PC-9 (cell line): ENCODE measurements around the gene ORMDL3. TPM values are rescaled to one million over a fixed set of nuclear protein-coding genes. Genes with fewer than 3 reads are reported as not detected.

Experiments
- BruUV-seq: library from RNA; stranded (reverse); fragments of 400-500 nt; replicated peaks from 2 replicates; lab custom pipeline; 2021; lab: Mats Ljungman, UMichigan
- CTCF ChIA-PET: fragments of 300-600 bp; sonication (Branson Sonifier 250); formaldehyde crosslinking; loops from one replicate; lab custom pipeline; 2022; ENCODE audit warnings: antibody characterized with exemption; lab: Charles Lee
- POLR2A ChIA-PET: fragments of 300-600 bp; sonication (Branson Sonifier 250); formaldehyde crosslinking; loops from one replicate; lab custom pipeline; 2022; ENCODE audit warnings: antibody characterized with exemption; ENCODE audit not compliant: unreplicated experiment; lab: Charles Lee
- DNase-seq, 2 experiments: peaks; one replicate each; pipeline versions ENCODE4 v3.0.0 to v3.0.0-alpha.2; 2015 to 2022; ENCODE audit warnings: mixed read lengths in 1 of 2
- H2AFZ ChIP-seq: fragments of 200-600 bp; sonication (generic); 2 replicates; pipeline ENCODE4 v1.8.1; 2017; ENCODE audit warnings: antibody characterized with exemption
- H3F3A ChIP-seq: fragments of 200-600 bp; sonication (generic); 2 replicates; pipeline ENCODE4 v1.8.1; 2017; ENCODE audit warnings: antibody characterized with exemption, mild to moderate bottlenecking, low read depth; ENCODE audit not compliant: insufficient read depth
- H3K27ac ChIP-seq: fragments of 200-600 bp; sonication (generic); 2 replicates; pipeline ENCODE4 v1.6.1; 2016; ENCODE audit warnings: mixed run types
- H3K27me3 ChIP-seq: fragments of 200-600 bp; sonication (generic); 2 replicates; pipeline ENCODE4 v1.6.1; 2016; ENCODE audit warnings: low read depth, mixed run types; ENCODE audit not compliant: insufficient read depth
- H3K36me3 ChIP-seq: fragments of 200-600 bp; sonication (generic); 2 replicates; pipeline ENCODE4 v1.6.1; 2016; ENCODE audit warnings: low read depth, mixed run types
- H3K4me1 ChIP-seq: fragments of 200-600 bp; sonication (generic); replicated peaks from 2 replicates; pipeline ENCODE4 v1.6.1; 2016; ENCODE audit warnings: mixed run types; ENCODE audit not compliant: insufficient read depth
- H3K4me2 ChIP-seq: fragments of 200-600 bp; sonication (generic); 2 replicates; pipeline ENCODE4 v1.6.1; 2017; ENCODE audit warnings: mixed run types
- H3K4me3 ChIP-seq: fragments of 200-600 bp; sonication (generic); 2 replicates; pipeline ENCODE4 v1.6.1; 2016; ENCODE audit warnings: mixed run types
- H3K79me2 ChIP-seq: fragments of 200-600 bp; sonication (generic); 2 replicates; pipeline ENCODE4 v1.6.1; 2017; ENCODE audit warnings: low read depth, mixed run types
- H3K9me2 ChIP-seq: fragments of 200-600 bp; sonication (generic); 2 replicates; pipeline ENCODE4 v1.8.1; 2017; ENCODE audit warnings: mild to moderate bottlenecking; ENCODE audit not compliant: insufficient read depth
- H3K9me3 ChIP-seq: fragments of 200-600 bp; sonication (generic); 2 replicates; pipeline ENCODE4 v1.8.1; 2016; ENCODE audit warnings: low read depth; ENCODE audit not compliant: insufficient read depth
- H4K20me1 ChIP-seq: fragments of 200-600 bp; sonication (generic); 2 replicates; pipeline ENCODE4 v1.8.1; 2017; ENCODE audit not compliant: insufficient read depth
- EZH2 ChIP-seq: fragments of 200-600 bp; sonication (generic); IDR thresholded peaks from 2 replicates; pipeline ENCODE4 v1.8.0; 2017; ENCODE audit warnings: antibody characterized with exemption, low read depth
- intact Hi-C: fragments of 100-400 bp; cut with micrococcal nuclease; formaldehyde crosslinking; loops from one replicate; pipeline ENCODE4 v1.10.0; 2022; ENCODE audit not compliant: unreplicated experiment
- total RNA-seq: library from RNA; stranded (reverse); gene quantifications from 2 replicates; pipeline ENCODE4 v1.2.3, GENCODE V29; 2021
- TF ChIP-seq, protein P1 (sequence below): fragments of 200-600 bp; sonication (generic); conservative IDR thresholded peaks from 2 replicates; pipeline ENCODE4 v1.6.1; 2017; ENCODE audit warnings: mixed run types, antibody characterized with exemption, mild to moderate bottlenecking, moderate library complexity

ORMDL3 gene
- total RNA-seq, 1 experiment from 2014 or later = 51.1 TPM

- Histone ChIP-seq H3K27ac (no peak overlapping the region), H3K4me2 (no peak overlapping the region), H3K27me3 (0 out of 2 replicates have a peak, but pooled peaks cover 8% of the 10 kb centered on the region), H3K4me3 (no peak overlapping the region), H2AFZ (no peak overlapping the region), H3K4me1 (no peaks in the 10 kb centered on the region), H3K9me3 (no peaks in the 10 kb centered on the region), H3K79me2 (no peaks in the 10 kb centered on the region), H3K36me3 (no peaks in the 10 kb centered on the region), H3F3A (no peaks in the 10 kb centered on the region), H3K9me2 (no peaks in the 10 kb centered on the region), H4K20me1 (no peaks in the 10 kb centered on the region)
- POLR2A ChIA-PET = no interaction called here
- no peak for DNase-seq
- intact Hi-C loops = no loop called here
- TF ChIP-seq, protein P1, sequence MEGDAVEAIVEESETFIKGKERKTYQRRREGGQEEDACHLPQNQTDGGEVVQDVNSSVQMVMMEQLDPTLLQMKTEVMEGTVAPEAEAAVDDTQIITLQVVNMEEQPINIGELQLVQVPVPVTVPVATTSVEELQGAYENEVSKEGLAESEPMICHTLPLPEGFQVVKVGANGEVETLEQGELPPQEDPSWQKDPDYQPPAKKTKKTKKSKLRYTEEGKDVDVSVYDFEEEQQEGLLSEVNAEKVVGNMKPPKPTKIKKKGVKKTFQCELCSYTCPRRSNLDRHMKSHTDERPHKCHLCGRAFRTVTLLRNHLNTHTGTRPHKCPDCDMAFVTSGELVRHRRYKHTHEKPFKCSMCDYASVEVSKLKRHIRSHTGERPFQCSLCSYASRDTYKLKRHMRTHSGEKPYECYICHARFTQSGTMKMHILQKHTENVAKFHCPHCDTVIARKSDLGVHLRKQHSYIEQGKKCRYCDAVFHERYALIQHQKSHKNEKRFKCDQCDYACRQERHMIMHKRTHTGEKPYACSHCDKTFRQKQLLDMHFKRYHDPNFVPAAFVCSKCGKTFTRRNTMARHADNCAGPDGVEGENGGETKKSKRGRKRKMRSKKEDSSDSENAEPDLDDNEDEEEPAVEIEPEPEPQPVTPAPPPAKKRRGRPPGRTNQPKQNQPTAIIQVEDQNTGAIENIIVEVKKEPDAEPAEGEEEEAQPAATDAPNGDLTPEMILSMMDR = no peak
- no peak for TF ChIP-seq EZH2
- no TSS peak for BruUV-seq
- CTCF ChIA-PET = no interaction called here
Measured at GRCh38 chr17:39973496-39973895, 46.1 kb upstream of the ORMDL3 start.

GRCh38 chr17:39972271-39972670, 44.9 kb upstream of the ORMDL3 start:
- Histone ChIP-seq H3F3A (no peaks in the 10 kb centered on the region), H3K4me1 (no peaks in the 10 kb centered on the region), H3K36me3 (no peaks in the 10 kb centered on the region), H3K4me3 (no peak overlapping the region), H3K9me3 (no peaks in the 10 kb centered on the region), H3K27ac (no peak overlapping the region), H3K27me3 (0 out of 2 replicates have a peak, but pooled peaks cover 8% of the 10 kb centered on the region), H3K79me2 (no peaks in the 10 kb centered on the region), H4K20me1 (no peaks in the 10 kb centered on the region), H2AFZ (no peak overlapping the region), H3K4me2 (no peak overlapping the region), H3K9me2 (no peaks in the 10 kb centered on the region)
- ChIA-PET POLR2A (no interaction called here), CTCF (no interaction called here)
- no TSS peak for BruUV-seq
- intact Hi-C loops = no loop called here
- TF ChIP-seq, protein P1 = no peak
- no peak for TF ChIP-seq EZH2
- no peak for DNase-seq

DNA sequence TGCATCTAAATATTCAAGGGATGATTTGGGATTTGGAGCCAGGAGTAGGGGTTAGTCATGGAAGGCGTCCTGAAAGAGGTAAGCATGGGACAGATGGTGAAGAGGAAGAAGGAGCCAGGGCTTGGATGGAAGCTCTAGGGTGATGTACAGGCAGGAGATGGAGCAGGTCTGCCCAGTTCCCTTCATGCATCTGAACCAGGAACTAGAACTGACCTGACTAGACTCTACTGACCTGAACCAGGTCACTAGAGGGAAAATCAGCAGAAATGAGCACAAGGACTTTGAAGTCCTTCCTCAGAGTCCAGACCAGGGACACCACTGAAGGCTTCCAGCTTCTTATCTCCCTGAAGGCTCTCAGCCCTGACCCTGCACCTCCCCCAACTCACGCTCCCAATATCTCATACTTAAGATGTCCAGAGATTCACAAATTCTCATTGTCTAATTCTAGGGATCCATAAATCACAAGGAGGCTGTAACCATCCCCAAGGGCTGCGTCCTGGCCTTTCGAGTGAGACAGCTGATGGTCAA, 43.7 kb upstream of the ORMDL3 start:
- H3K9me2 ChIP-seq = no peaks in the 10 kb centered on the region
- H2AFZ ChIP-seq = no peak overlapping the region
- no peaks in the 10 kb centered on the region for H3K79me2 ChIP-seq
- no peak for TF ChIP-seq EZH2
- TF ChIP-seq, protein P1 = no peak
- no peaks in the 10 kb centered on the region for H3F3A ChIP-seq
- intact Hi-C loops = no loop called here
- CTCF ChIA-PET = no interaction called here
- H3K27ac ChIP-seq = no peak overlapping the region
- no peak overlapping the region for H3K4me2 ChIP-seq
- H3K36me3 ChIP-seq = no peaks in the 10 kb centered on the region
- H3K4me1 ChIP-seq = no peaks in the 10 kb centered on the region
- H3K4me3 ChIP-seq = no peak overlapping the region
- BruUV-seq = no TSS peak
- DNase-seq = no peak
- POLR2A ChIA-PET = no interaction called here
- no peaks in the 10 kb centered on the region for H4K20me1 ChIP-seq
- 0 out of 2 replicates have a peak, but pooled peaks cover 8% of the 10 kb centered on the region for H3K27me3 ChIP-seq
- H3K9me3 ChIP-seq = no peaks in the 10 kb centered on the region
